HTR-8/SVneo (cell line): ENCODE data around the gene RERE.

Experiments
- DNase-seq: peaks from one replicate; pipeline ENCODE4 v3.0.0; 2011; ENCODE audit warnings: low spot score, mixed read lengths; ENCODE audit not compliant: insufficient read length
- FAIRE-seq: peaks from 2 replicates; lab custom pipeline; 2011; peaks lifted over from hg19 to GRCh38; lab: Jason Lieb, UNC

The RERE gene

DNA sequence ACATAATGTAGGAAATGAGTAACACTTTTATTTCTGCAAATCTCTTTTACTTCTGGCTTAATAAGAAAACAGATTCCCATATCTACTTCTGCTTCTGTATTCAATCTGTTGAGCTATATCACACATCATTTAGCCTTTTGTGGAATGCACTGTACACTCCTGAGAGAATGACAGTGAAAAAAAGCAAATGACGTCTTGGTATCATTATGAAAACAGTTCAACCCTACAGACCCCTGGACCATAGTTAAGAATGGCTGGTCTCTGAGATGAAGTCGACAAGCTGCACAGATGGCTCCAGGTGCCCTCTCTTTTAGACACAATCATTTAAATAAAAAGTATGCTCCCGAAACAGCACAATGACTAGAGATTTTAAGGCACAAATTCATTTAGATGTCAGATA is 247.0 kb downstream of the RERE start:
- DNase-seq (no peak), FAIRE-seq (no peak)

DNA sequence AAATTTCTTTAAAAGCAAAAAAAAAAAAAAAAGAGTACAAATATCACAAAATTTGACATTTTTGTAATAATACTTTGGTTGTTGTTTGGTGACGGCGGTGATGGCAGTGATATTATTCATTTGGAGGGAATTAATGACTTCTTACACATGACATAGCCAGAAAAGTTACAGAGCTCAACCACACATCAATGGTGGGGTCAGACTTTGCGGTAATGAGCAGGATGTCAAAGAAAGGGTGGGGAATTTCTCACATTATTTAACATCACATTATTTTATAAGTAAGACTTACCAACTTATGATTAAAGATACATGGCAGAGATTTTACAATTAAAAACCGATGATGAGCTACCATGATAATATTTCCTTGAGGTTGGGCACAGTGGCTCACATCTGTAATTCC is 248.2 kb downstream of the RERE start:
- FAIRE-seq (no peak), DNase-seq (no peak)

- DNase-seq (no peak), FAIRE-seq (no peak)
These were observed 248.6 kb downstream of the RERE start for GRCh38 chr1:8568837-8569236.

DNA sequence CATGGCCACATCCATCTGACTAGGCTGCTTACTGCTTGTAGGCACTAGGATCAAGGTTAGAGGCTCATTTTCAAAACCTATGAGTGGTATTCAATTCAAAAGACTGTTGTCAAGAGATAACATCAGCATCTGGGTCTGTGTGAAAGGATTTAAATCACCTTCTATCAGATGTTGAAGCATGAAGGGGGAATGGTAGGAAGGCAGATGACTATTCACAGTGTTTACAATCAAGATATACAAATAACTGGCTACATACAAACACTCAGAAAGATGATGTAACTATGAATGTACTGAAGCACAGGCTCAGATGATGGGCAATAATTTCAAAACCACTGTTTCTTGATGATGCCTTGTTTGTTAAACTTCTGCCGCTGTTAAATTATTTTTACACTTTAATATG is 250.3 kb downstream of the RERE start:
- DNase-seq (no peak), FAIRE-seq (no peak)

DNA sequence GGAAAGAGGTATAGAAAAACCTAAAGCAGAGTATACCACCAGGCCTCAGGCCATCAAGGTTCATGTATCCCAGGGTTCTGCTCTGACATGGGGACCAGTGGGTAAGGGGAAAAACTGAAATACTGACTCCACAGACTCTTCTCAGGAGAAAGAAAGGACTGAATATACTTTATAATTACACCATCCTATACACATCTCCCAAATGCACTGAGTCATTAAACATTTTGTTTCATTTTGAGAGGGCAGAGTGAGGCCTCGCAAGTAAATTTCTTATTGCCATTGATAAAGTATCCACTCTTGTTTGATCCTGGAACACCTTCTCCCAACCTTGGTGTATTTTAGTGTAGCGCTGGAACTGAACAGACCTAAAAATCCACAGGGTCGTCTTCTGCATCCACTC is 251.6 kb downstream of the RERE start:
- DNase-seq, result no peak
- FAIRE-seq, result no peak

DNA sequence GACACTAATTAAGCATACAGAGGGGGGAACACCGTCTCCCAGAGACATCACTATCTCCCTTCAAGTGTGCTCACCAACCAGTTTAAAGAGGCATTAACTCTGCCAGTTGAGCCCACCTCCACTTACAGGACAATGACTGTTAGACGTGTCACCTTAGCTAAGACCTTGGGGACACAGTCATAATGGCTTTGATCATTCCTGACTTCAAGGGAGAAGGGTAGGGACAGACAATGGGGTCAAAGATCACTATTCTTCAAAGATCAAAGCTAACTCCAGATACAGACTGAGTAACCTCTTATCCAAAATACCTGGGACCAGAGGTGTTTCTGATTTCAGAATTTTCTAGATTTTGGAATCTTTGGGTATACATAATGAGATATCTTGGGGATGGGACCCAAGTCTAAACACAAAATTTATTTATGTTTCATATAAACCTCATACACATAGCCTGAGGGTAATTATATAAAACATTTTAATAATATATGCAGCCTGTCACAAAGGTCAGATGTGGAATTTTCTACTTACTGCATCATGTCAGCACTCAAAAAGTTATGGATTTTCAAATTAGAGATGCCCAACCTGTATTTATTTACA is 253.4 kb downstream of the RERE start:
- no peak for FAIRE-seq
- no peak for DNase-seq

DNA sequence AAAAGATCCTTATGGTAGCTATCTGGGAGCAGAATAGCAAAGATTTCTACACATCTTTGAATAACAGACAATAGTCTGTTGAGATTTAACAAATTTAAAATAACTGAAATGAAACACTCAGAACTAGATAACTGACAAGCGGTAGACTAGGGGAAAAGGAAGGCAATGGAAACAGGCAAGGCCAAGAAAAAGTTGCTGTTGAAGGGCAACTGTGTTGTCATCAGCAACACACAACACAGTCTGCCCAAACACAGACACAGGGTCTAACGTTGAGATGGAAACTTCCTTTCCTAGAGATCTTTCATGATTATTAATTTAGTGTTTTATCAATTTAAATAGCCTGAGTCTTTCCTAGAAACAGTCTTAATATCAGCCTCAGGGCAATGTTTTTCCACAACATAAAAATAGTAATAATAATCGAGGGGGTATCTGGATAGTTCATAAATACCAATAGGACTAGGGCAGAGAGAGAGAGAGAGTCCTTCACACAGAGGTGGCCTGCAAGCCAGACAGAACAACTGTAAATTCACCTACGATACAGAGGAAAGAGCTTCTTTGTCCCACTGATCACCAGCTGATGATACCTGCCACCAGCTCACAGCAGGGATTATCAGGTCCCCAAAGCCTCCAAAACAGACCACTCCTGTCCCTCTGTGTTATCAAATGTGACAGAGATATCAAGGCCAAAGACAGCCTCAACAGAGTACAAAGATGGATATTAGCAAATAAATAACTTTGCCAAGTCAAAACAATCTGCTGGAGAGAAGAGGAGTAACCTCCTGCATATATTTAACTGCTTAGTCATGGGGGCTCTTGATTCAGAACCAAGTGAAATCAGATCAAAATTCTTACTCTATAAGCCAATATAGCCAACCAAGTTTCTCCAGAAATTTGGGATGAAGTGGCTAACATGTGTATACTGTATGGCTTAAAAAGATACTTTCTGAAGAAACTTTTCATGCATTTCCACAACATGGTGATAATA is 254.3 kb downstream of the RERE start:
- DNase-seq, result no peak
- FAIRE-seq, result no peak

- DNase-seq (no peak), FAIRE-seq (no peak)
These were observed 255.2 kb downstream of the RERE start for GRCh38 chr1:8562222-8562621.

GRCh38 chr1:8560611-8561544 is 256.6 kb downstream of the RERE start:
- no peak for FAIRE-seq

DNA sequence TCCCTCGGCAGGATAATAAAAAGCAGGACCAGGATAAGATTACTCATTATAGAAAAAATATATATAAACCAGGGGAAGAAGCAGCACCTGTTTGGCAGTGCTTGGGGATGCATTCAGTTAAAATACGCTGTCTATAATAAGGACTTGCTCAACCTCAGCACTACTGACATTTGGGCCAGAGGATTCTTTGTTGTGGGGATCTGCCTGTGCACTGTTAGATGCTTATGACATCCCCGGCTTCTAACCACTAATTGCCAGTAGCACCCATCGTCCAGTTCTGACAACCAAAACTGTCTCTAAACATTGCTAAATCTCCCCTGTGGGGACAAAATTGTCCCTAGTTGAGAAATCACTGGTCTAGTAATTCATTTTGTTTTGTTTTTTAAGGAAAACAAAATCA is 257.4 kb downstream of the RERE start:
- no peak for DNase-seq
- no peak for FAIRE-seq

More at GRCh38 chr1:8560611-8561544, 256.6 kb downstream of the RERE start:
- DNase-seq, result peak; percentile 41

- FAIRE-seq (no peak), DNase-seq (no peak)
These were observed 261.9 kb downstream of the RERE start for GRCh38 chr1:8555582-8555981.

DNA sequence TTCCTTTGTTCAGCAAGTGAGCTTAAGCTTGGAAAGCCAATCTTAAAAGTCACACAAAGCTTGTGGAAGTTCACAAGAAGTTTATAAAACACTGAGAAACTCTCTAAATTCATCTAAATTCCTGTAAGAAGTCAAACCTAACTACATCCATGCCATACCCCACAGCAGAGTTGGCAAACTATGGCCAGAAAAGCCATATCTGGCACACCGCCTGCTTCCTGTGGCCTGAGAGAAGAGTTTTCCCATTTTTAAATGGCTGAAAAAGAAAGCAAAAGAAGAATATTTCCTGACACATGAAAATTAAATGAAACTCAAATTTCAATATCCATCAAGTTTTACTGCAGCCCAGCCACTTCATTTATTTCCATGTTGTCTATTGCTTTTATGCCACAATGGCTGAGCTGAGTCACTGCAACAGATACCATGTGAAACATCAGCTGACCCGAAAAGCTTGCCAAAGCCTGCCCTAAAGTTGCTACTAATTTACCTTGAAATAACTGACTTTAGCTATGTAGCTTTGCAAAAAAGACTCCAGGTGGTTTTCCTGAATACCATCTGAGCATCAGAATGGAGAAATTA is 262.4 kb downstream of the RERE start:
- FAIRE-seq, result no peak
- no peak for DNase-seq

GRCh38 chr1:8552820-8553397 is 264.5 kb downstream of the RERE start:
- peak; percentile 94 for FAIRE-seq
- no peak for DNase-seq

GRCh38 chr1:8551613-8552489 is 265.6 kb downstream of the RERE start:
- DNase-seq (no peak), FAIRE-seq (no peak)

GRCh38 chr1:8551057-8551456 is 266.4 kb downstream of the RERE start:
- FAIRE-seq (no peak), DNase-seq (no peak)

DNA sequence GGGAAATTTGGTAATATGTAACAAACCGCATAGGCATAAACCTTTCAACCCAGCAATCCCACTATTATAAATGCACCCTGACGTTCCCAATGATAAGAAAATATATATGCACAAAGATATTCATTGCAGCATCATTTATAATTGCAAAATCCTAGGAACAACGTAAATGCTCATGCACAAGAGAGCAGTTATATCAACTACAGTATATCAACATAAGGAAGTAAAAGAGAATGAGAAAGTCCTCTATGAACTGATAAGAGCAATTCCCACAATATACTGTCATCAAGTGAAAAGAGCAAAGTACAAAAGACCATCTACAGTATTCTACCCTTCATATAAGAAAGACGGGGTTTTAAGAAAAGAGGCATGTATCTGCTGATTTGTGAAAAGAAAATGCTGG is 269.6 kb downstream of the RERE start:
- FAIRE-seq, result no peak

GRCh38 chr1:8545078-8545477 is 272.4 kb downstream of the RERE start:
- DNase-seq (peak; percentile 22), FAIRE-seq (no peak)

More for the DNA sequence above, 269.6 kb downstream of the RERE start:
- DNase-seq, result no peak

- no peak for DNase-seq
- no peak for FAIRE-seq
These were observed 272.8 kb downstream of the RERE start for GRCh38 chr1:8544644-8545043.

- FAIRE-seq (no peak), DNase-seq (no peak)
These were observed 273.5 kb downstream of the RERE start for GRCh38 chr1:8543965-8544364.
